Measurements from ENCODE around the gene CLIP1. TPM values are rescaled to one million over a fixed set of nuclear protein-coding genes. Genes with fewer than 3 reads are reported as not detected.
A peak's percentile ranks its signal among the peaks of the same experiment; 100 is the strongest.
"Not testable (repeated sequence)": the region's sequence is repeated elsewhere in the genome, so short reads cannot be mapped to it uniquely, and the experiment has no call there.

Gene CLIP1
- total and polyA plus RNA-seq, 2 of the 4 experiments (the other 2 are of a cell fraction) = 38.0 to 54.8 TPM

DNA sequence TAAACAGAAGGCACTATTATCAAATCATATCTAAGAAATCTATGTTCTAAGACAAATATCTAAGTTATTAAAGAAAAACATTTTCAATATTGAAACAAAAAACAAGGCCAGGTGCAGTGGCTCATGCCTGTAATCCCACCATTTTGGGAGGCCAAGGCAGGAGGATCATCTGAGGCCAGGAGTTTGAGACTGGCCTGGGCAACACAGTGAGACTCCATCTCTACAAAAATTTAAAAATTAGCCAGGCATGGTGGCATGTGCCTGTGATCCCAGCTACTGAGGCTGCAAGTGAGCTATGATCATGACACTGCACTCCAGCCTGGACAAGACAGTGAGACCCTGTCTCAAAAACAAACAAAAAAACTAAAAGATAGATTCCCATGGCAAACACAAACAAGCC, 54.8 kb downstream of the CLIP1 start:
- Histone ChIP-seq H3K14ac (replicated peaks; ENCODE audit: low read depth, low read length) (peak overlapping the region; percentile 27; the same call in 1 of the 2 replicates), H3K18ac (ENCODE audit: low read depth, low read length) (peak overlapping the region; percentile 92), H3K36me3 (ENCODE audit: control insufficient read depth, insufficient read depth, low read length) (peaks cover 11% of the 10 kb centered on the region), H4K5ac (ENCODE audit: low read depth, low read length) (peak overlapping the region; percentile 67), H2BK5ac (ENCODE audit: low read depth, low read length, poor library complexity, severe bottlenecking) (peak overlapping the region; percentile 85), H3K23ac (ENCODE audit: low read depth, low read length) (peak overlapping the region; percentile 81), H4K8ac (ENCODE audit: low read depth in 2 of 2, low read length in 2 of 2) (peak overlapping the region; percentile 21 to 51; a peak in 2 of 4 replicates), H3K27ac (ENCODE audit: insufficient read depth, low read length) (peak overlapping the region; percentile 36; the same call in 1 of the 2 replicates), H2AK5ac (ENCODE audit: low read depth, low read length) (peak overlapping the region; percentile 77; the same call in 1 of the 2 replicates), H3K9me1 (ENCODE audit: insufficient read depth, low read length) (peaks cover 16% of the 10 kb centered on the region), H4K20me1 (ENCODE audit: insufficient read depth, low read length) (peaks cover 12% of the 10 kb centered on the region; the same call in 1 of the 2 replicates), H3K4me1 (ENCODE audit: control insufficient read depth, insufficient read depth, low read length) (peaks cover 24% of the 10 kb centered on the region), H3K4ac (ENCODE audit: low read depth, low read length) (peak overlapping the region; percentile 62; the same call in 1 of the 2 replicates), H2BK15ac (ENCODE audit: low read depth, low read length) (peak overlapping the region; percentile 89; the same call in 2 of the 3 replicates), H2BK20ac (ENCODE audit: low read depth, low read length) (peak overlapping the region; percentile 82), H2BK120ac (ENCODE audit: low read depth, low read length) (peak overlapping the region; percentile 68), H3K79me1 (ENCODE audit: low read depth in 1 of 2, low read length in 2 of 2) (peaks cover 13 to 79% of the 10 kb centered on the region in 2 experiments), H4K91ac (ENCODE audit: insufficient read depth, low read depth, low read length) (peak overlapping the region; percentile 71)
- DNase-seq; H3K4me3 ChIP-seq (ENCODE audit: insufficient read depth, low read depth, low read length); intact Hi-C loops (cut with micrococcal nuclease); BruUV-seq (replicated peaks); dilution Hi-C loops (cut with HindIII; ENCODE audit: low sequenced_read_pairs, unreplicated experiment); H3K9ac ChIP-seq (ENCODE audit: low read depth, low read length); H3K56ac ChIP-seq (ENCODE audit: extremely low read depth, insufficient read depth, low read length); ATAC-seq (ENCODE audit: low read depth); H3K27me3 ChIP-seq (ENCODE audit: control insufficient read depth, insufficient read depth, low read length); H2AK9ac ChIP-seq (replicated peaks; ENCODE audit: low read depth, low read length, poor library complexity); POLR2A ChIA-PET (ENCODE audit: unreplicated experiment); in situ Hi-C loops (cut with MboI; ENCODE audit: low sequenced_read_pairs); H3K9me3 ChIP-seq (ENCODE audit: control insufficient read depth, insufficient read depth, low read length); H3K4me2 ChIP-seq (ENCODE audit: low read depth, low read length); CTCF ChIA-PET; H2AFZ ChIP-seq (replicated peaks; ENCODE audit: low read length, poor library complexity): not testable (repeated sequence)

Measured in IMR-90 (cell line).